NCI-H748 (cell line): Measurements from ENCODE around the gene TCHHL1.

Source experiments
- DNase-seq: peaks from one replicate; lab custom pipeline; 2025; ENCODE audit not compliant: unreplicated experiment; lab: John Stamatoyannopoulos, UW

TCHHL1 gene

DNA sequence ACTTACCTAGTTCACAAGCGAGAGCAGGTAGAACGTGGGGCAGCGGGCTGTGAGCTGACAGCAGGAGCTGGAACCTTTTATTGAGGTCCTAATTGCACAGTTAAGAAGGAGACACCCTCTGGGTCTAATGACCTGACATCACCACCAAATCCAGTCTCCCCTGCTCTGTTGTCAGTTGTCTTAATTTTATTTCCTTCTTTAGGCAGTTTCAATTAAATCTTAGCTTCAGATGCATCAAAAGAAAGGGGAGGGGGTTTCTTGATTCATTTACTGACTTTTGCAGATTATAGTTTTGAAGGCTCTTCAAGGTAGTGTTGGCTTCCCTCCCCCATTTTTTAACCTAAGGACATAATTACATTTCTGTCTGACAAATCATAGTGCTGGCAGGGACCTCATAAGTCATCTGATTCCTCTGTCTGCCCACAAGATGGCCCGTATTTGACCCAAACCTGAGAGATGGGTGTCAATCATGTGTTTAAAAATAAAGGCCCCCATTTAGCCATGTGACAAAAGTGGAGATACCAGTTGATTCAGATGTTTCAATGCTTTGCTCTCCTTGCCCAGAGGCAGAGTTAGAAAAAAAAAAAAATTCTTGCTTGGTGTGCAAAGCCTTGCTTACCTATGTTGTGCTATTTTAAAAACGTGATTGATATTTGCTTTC, at the start of gene TCHHL1:
TCHHL1 (minus strand) TSS at position 51 of the 661 bp plus-strand sequence. CDS start 921 bp downstream, outside the sequence.
- no peak for DNase-seq

- DNase-seq = no peak
Observed at GRCh38 chr1:152137215-152137614, 48.4 kb upstream of the TCHHL1 start.

DNA sequence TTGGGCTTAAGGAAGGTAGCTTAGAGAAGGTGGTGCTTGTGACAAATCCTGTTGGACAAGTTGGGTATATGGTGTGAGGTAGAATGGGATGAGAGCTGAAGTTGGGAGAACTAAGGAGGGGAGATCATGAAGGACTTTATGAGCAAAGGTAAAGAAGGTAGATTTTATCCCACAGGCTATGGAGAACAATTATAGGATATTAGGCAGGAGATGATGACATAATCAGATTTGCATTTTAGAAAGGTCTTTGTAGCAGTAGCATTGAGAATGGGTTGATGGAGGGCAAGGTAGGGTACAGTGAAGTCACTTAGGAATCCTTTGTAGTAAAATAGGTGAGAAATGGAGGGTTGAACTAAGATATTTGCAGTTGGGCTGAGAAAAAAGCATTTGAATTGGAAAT, 41.3 kb upstream of the TCHHL1 start:
- DNase-seq = no peak

DNA sequence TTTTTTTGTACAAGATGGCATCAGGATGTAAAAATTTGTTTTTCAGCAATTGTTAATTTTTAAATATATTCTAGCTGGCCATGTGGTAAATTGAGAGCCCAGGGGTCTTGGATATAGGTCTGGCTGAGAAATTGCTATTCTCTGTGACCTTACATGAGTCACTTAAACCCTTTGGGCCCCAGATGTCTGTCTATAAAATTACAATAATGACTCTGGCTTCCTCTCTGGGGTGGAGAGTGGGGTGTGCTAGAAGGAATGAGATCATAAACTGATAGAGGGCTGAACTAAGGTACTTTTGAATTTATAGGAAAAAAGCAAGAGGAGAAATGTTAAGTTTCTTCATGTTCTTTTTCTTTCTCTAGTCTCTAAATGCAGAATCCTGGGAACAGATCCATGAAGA, 38.8 kb upstream of the TCHHL1 start:
- no peak for DNase-seq

GRCh38 chr1:152125834-152126443, 37.1 kb upstream of the TCHHL1 start:
- DNase-seq = no peak

DNA sequence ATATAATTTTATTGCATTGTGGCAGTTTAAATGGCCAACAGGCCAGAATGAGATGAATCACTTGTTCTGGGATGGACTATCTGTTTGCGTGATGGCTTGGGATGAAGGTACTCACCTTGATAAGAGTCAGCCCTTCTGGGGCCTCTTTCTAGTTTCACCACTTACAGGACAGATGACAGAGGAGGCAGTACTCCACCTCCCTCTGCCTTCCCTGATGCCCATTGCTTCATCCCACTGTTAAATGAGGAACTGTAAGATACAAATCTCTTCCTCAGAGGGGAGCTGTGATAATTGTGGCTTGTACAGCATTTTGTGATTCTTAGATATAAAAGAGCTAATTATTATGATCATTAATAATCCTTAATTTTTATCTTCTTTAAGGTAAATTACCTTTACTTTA, 30.1 kb upstream of the TCHHL1 start:
- no peak for DNase-seq

GRCh38 chr1:152115344-152115743, 26.5 kb upstream of the TCHHL1 start, which contains the start of gene TCHH:
Gene TCHH (minus strand): TSS chr1:152115444. CDS start chr1:152114080, 1,364 bp downstream.
- no peak for DNase-seq

- no peak for DNase-seq
Observed at GRCh38 chr1:152112885-152113432, 24.1 kb upstream of the TCHHL1 start.

DNA sequence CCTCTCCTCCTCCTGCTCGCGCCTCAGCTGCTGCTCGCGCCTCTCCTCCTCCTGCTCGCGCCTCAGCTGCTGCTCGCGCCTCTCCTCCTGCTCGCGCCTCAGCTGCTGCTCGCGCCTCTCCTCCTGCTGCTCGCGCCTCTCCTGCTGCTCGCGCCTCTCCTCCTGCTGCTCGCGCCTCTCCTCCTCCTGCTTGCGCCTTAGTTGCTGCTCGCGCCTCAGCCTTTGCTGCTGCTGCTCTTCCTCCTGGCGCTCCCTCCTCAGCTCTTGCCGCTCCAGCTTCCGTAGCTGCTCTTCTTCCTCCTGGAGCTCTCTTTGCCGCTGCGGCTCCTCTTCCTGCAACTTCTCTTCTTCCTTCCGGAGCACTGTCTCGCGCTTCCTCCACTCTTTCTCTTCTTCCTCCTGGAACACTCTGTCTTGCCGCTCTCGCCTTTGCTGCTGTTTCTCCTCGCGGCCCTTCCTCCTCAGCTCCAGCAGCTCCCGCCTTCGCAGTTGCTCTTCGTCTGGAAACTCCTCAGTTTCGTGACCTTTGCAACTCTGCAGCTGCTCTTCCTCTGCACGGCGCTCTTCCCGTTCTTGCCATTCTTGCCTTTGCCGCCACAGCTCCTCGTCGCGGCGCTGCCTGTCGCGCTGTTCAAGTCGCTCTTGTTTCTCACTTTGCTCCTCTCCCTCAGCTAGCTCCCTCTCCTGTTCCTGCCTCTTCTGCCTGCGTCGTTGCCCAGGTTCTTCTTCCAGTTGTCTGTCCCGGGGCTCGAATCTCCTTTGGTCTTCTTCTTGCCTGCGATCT, 23.4 kb upstream of the TCHHL1 start:
- peak; percentile 40 for DNase-seq

DNA sequence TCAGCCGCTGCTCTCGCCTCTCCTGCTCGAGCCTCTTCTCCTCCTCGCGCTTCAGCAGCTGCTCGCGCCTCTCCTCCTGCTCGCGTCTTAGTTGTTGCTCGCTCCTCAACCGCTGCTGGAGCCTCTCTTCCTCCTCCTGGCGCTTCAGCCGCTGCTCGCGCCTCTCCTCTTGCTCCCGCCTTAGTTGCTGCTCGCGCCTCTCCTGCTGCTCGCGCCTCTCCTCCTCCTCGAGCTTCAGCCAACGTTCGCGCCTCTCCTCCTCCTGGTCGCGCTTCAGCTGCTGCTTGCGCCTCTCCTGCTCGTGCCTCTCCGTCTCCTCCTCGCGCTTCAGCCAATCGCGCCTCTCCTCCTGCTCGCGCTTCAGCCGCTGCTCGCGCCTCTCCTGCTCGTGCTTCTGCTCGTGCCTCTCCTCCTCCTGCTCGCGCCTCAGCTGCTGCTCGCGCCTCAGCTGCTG, 22.7 kb upstream of the TCHHL1 start:
- DNase-seq = peak; percentile 86

DNA sequence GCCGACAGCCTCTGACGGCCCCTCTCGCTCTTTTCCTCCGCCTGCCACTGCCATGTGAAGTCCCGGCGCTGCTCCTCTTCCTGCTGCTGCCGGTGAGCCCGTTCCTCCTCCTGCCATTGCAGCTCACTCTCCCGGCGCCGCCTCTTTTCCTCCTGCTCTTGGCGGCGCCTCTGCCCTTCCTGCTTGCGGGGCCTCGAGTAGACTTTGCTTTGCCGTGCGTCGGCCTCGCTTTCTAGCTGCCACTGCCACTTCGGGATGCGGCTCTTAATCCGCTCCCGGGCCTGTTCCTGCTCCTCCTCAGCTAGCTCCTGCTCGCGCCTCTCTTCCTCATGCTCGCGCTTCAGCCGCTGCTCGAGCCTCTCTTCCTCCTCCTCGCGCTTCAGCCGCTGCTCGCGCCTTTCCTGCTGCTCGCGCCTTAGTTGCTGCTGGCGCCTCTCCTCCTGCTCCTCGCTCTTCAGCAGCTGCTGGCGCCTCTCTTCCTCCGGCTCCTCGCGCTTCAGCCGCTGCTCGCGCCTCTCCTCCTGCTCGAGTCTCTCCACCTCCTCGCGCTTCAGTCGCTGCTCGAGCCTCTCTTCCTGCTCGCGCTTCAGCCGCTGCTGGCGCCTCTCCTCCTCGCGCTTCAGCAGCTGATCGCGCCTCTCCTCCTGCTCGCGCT, 22.1 kb upstream of the TCHHL1 start:
- peak; percentile 86 for DNase-seq

- peak; percentile 83 for DNase-seq
Observed at GRCh38 chr1:152110365-152110859, 21.5 kb upstream of the TCHHL1 start.

DNA sequence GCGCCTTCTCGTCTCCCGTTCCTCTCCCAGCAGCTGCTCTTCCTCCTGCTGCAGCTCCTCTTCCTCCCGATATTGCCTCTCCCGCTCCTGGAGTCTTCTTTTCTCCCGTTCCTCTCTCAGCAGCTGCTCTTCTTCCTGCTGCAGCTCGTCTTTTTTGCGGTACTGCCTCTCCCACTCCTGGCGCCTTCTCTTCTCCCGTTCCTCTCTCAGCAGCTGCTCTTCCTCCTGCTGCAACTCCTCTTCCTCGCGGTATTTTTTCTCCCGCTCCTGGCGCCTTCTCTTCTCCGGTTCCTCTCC, 21.1 kb upstream of the TCHHL1 start:
- DNase-seq = peak; percentile 30

DNA sequence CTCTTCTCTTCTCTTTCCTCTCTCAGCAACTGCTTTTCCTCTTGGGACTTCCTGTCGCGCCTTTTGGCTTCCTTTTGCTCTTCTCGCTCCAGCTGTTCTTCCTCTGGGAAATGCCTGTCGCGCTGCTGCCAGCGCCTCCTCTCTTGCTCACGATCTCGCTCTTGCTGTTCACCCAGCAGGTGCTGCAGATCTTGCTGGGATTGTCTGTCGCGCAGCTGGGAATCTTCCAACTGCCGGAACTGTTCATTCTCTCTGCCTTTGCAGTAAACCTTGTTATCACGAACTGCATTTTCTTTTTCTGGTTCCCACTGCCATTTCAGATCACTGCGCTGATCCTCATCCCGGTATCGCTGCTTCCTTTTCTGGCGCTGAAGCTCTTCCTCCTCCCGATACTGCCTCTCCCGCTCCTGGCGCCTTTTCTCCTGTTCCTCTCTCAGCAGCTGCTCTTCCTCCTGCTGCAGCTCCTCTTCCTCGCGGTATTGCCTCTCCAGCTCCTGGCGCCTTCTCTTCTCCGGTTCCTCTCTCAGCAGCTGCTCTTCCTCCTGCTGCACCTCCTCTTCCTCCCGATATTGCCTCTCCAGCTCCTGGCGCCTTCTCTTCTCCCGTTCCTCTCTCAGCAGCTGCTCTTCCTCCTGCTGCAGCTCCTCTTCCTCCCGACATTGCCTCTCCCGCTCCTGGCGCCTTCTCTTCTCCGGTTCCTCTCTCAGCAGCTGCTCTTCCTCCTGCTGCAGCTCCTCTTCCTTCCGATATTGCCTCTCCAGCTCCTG, 20.6 kb upstream of the TCHHL1 start:
- DNase-seq = no peak

GRCh38 chr1:152108882-152109222, 20.0 kb upstream of the TCHHL1 start:
- no peak for DNase-seq

- DNase-seq = no peak
Observed at GRCh38 chr1:152107984-152108881, 19.4 kb upstream of the TCHHL1 start.

DNA sequence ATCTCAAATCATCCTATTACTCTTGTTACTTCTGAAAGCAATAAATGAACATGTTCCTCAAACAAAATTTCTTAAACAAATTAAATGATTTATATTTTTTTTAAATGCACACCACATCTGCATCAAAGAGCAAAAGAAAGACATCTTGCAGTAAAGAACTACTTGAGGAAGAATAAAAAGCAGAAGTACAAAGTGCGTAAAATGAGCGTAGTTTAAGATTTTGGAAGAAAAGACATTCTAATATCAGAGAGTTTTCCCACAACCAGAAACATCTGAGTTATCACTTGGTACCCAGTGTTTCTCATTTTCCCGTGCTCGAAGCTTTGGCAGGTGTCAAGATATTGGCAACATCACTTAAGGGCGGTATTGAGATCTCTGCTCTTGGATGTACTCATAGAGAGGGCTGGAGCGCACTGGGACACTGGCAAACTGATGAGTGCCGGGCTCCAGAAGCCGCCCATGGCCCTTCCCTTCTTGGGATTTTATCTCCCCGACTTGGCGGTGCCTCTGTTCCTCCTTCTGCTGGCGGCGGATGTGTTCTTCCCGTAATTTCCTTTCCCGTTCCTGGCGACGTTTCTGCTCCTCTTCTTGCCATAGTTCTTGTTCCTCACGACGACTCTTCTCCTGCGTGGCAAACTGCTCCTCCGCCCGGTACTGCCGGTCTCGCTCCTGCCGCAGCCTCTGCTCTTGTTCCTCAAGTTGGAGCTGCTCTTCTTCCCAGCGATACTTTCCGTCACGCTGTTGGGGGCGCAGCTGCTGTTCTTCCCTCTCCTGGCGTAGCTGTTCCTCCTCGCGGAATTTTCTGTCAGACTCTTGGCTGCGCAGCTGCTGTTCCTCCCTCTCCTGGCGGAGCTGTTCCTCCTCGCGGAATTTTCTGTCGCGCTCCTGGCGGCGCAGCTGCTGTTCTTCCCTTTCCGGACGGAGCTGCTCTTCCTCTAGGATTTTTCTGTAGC, 18.4 kb upstream of the TCHHL1 start:
- no peak for DNase-seq

DNA sequence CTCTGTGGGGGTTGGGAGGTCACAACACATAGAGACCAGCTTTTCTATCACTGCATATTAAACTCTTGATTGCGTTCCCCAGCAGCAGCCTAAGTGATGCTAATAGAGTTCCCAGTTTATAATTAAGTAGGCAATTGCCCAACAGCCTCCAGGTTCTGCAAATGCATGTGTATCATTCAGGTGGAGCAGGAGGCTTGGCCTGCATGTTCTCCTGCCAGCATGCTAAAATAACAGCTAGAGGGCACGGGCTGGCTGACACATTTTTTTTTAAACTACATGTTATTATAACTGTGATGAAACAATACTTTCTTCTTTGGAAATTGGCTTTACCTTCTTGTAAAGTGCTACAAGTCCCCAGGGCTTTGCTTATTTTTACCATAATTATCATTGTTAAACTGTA, 16.0 kb upstream of the TCHHL1 start:
- no peak for DNase-seq
